Gastrocnemius medialis (tissue), 4 donors: ENCODE data around the gene ODAM. TPM values are rescaled to one million over a fixed set of nuclear protein-coding genes. Genes with fewer than 3 reads are reported as not detected.

Experiments used
- ATAC-seq, 2 donors: fragments of 150-250 bp; one replicate each; pipeline ENCODE4 v1.9.1; 2016
- DNase-seq, 2 donors: peaks; one replicate each; pipeline ENCODE4 v3.0.0-alpha.2; 2019
- H3K27ac ChIP-seq, 4 donors: fragments of 200-600 bp; sonication (generic); 1 replicate in 1 of 4; 2 replicates in 3 of 4; pipeline ENCODE4 v1.5.1; 2016 to 2018; ENCODE audit warnings: mild to moderate bottlenecking in 2 of 4, moderate library complexity in 1 of 4
- H3K27me3 ChIP-seq, 3 donors: fragments of 200-600 bp; sonication (generic) in 2 of 3; 1 replicate in 1 of 3; 2 replicates in 2 of 3; pipeline versions ENCODE4 v1.5.1 to v1.6.0; 2016 to 2019; ENCODE audit warnings: mild to moderate bottlenecking in 1 of 3, moderate library complexity in 1 of 3
- H3K36me3 ChIP-seq, 2 donors: fragments of 200-600 bp; sonication (generic) in 1 of 2; one replicate each; pipeline ENCODE4 v1.5.1; 2017 to 2018
- H3K4me1 ChIP-seq, 2 donors: fragments of 200-600 bp; sonication (generic) in 1 of 2; one replicate each; pipeline ENCODE4 v1.5.1; 2016 to 2017; ENCODE audit warnings: mild to moderate bottlenecking in 2 of 2
- H3K4me3 ChIP-seq, 4 donors: fragments of 200-600 bp; sonication (generic) in 3 of 4; 1 replicate in 1 of 4; 2 replicates in 3 of 4; pipeline ENCODE4 v1.5.1; 2016 to 2019; ENCODE audit warnings: mild to moderate bottlenecking in 2 of 4
- H3K9me3 ChIP-seq, 3 donors: fragments of 200-600 bp; sonication (generic) in 2 of 3; 1 replicate in 1 of 3; 2 replicates in 2 of 3; pipeline ENCODE4 v1.5.1; 2016 to 2019
- POLR2A ChIP-seq, 2 donors: fragments of 450-650 bp; IDR thresholded peaks; one replicate each; pipeline ENCODE4 v1.6.1; 2017; ENCODE audit warnings: antibody characterized with exemption in 2 of 2, mild to moderate bottlenecking in 2 of 2, moderate library complexity in 2 of 2
- in situ Hi-C, 4 donors: fragments of 200-750 bp; cut with MboI; loops; one replicate each; pipeline versions ENCODE4 v1.15.0 to v1.8.0; 2017; ENCODE audit warnings: low sequenced_read_pairs in 4 of 4
- intact Hi-C: fragments of 100-400 bp; cut with DNase I; formaldehyde crosslinking; loops from one replicate; pipeline ENCODE4 v1.15.1; 2023; ENCODE audit warnings: low total_unique reads
- total RNA-seq, 4 donors: library from RNA; depleted of rRNA; stranded (reverse); fragments of >200 nt; gene quantifications; one replicate each; pipeline versions ENCODE4 v1.1.0 to v1.2.3, GENCODE V29; 2016
- TF ChIP-seq, protein P1 (sequence below), 5 experiments: fragments of 450-650 bp in 3 of 5; fragments of 200-600 bp in 2 of 5; sonication (generic) in 2 of 5; IDR thresholded peaks in 4 of 5; conservative IDR thresholded peaks in 1 of 5; 1 replicate in 4 of 5; 2 replicates in 1 of 5; pipeline ENCODE4 v1.5.1; 2016 to 2019; ENCODE audit warnings: antibody characterized with exemption in 5 of 5, mild to moderate bottlenecking in 3 of 5, moderate library complexity in 3 of 5

Gene ODAM
- total RNA-seq, 4 donors from 2014 or later, result not detected

DNA sequence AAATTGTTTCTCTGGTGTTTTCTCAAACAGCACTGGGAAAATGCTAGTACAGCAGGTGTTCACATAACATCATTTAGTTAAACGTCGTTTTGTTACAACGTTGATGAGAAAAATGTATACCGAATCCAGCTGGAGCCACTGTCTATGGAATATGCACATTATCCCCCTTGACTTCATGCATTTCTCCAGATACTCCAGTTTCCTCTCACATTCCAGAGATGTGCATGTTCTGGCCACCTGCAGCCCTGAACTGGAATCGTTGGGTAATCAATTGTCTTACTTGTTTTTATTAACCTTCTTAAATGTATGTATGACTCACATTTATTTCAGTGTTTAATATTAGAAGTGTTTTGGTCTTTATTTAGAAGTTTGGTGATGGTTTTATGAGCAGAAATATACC lies 18.4 kb upstream of the ODAM start:
- Histone ChIP-seq H3K4me3 (no peak overlapping the region), H3K27me3 (no peaks in the 10 kb centered on the region), H3K36me3 (no peaks in the 10 kb centered on the region), H3K9me3 (no peaks in the 10 kb centered on the region), H3K27ac (no peak overlapping the region), H3K4me1 (no peaks in the 10 kb centered on the region)
- in situ Hi-C loops (no loop called here), intact Hi-C loops (no loop called here)
- ATAC-seq, result no peak
- TF ChIP-seq, protein P1, sequence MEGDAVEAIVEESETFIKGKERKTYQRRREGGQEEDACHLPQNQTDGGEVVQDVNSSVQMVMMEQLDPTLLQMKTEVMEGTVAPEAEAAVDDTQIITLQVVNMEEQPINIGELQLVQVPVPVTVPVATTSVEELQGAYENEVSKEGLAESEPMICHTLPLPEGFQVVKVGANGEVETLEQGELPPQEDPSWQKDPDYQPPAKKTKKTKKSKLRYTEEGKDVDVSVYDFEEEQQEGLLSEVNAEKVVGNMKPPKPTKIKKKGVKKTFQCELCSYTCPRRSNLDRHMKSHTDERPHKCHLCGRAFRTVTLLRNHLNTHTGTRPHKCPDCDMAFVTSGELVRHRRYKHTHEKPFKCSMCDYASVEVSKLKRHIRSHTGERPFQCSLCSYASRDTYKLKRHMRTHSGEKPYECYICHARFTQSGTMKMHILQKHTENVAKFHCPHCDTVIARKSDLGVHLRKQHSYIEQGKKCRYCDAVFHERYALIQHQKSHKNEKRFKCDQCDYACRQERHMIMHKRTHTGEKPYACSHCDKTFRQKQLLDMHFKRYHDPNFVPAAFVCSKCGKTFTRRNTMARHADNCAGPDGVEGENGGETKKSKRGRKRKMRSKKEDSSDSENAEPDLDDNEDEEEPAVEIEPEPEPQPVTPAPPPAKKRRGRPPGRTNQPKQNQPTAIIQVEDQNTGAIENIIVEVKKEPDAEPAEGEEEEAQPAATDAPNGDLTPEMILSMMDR (IDR thresholded peaks at IDR 0.05 in 4 of 5, conservative IDR thresholded peaks at IDR 0.05 in 1 of 5), result no peak
- TF ChIP-seq POLR2A (IDR thresholded peaks at IDR 0.05), result no peak
- DNase-seq, result no peak

DNA sequence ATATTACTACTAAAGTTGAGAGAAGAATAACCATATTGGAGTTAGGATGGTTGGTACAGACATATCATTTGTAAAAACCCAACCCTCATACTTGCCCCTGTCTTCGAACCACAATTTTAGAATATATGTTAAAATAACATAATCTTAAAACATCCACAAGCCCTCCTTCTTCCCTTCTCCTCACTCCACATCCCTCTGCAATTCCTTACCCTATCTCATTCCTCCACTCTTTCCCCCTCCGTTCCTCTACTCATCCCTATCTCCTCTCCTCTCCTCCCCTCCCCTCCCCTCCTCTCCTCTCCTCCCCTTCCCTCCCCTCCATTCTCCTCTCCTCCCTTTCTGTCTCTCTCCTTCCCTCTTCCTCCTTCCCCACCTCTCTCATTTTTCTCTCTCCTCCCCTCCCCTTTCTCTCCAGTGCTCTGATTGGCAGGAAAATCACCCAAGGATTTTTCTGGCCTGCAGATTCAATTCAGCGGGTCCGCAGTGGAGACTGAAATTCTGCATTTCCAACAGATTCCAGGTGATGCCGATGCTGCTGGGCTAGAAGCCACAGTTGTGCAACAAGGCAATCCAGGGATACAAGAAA lies 17.4 kb upstream of the ODAM start:
- Histone ChIP-seq H3K4me3 (no peak overlapping the region), H3K27me3 (no peaks in the 10 kb centered on the region), H3K36me3 (no peaks in the 10 kb centered on the region), H3K9me3 (no peaks in the 10 kb centered on the region), H3K4me1 (no peaks in the 10 kb centered on the region), H3K27ac (no peak overlapping the region)
- in situ Hi-C loops, result no loop called here
- no peak for TF ChIP-seq POLR2A (IDR thresholded peaks at IDR 0.05)
- TF ChIP-seq, protein P1 (IDR thresholded peaks at IDR 0.05 in 4 of 5, conservative IDR thresholded peaks at IDR 0.05 in 1 of 5), result no peak
- DNase-seq (no peak), ATAC-seq (no peak)
- intact Hi-C loops, result no loop called here

GRCh38 chr4:70179811-70180210 lies 15.7 kb upstream of the ODAM start:
- no peaks in the 10 kb centered on the region for H3K4me1 ChIP-seq
- H3K4me3 ChIP-seq, result no peak overlapping the region
- no peak overlapping the region for H3K27ac ChIP-seq
- TF ChIP-seq, protein P1 (IDR thresholded peaks at IDR 0.05 in 4 of 5, conservative IDR thresholded peaks at IDR 0.05 in 1 of 5), result no peak
- TF ChIP-seq POLR2A (IDR thresholded peaks at IDR 0.05), result no peak
- DNase-seq, result no peak
- intact Hi-C loops, result no loop called here
- H3K27me3 ChIP-seq, result no peaks in the 10 kb centered on the region
- H3K9me3 ChIP-seq, result no peaks in the 10 kb centered on the region
- in situ Hi-C loops, result no loop called here
- no peaks in the 10 kb centered on the region for H3K36me3 ChIP-seq
- no peak for ATAC-seq

DNA sequence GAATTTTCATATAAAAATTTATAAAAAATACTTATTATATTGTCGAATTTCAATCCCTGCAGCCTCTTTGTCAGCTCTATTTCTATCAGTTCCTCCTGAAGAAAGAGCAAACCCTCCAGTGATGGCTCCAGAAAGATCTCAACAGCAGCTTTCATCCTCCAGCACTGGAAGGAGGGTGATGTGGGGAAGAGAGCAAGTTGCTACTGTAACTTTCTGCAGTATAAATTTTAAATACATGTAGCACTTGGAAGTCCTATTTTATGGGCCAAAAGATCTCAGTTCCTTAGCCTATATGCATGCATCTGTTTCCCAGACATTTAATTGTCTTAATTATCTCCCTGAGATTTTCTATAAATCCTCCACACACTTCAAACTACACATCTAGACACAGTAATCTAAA lies 13.7 kb upstream of the ODAM start:
- no peak for DNase-seq
- in situ Hi-C loops, result no loop called here
- TF ChIP-seq POLR2A (IDR thresholded peaks at IDR 0.05), result no peak
- TF ChIP-seq, protein P1 (IDR thresholded peaks at IDR 0.05 in 4 of 5, conservative IDR thresholded peaks at IDR 0.05 in 1 of 5), result no peak
- H3K4me1 ChIP-seq, result no peaks in the 10 kb centered on the region
- no peaks in the 10 kb centered on the region for H3K9me3 ChIP-seq
- no peak for ATAC-seq
- H3K36me3 ChIP-seq, result no peaks in the 10 kb centered on the region
- no peaks in the 10 kb centered on the region for H3K27me3 ChIP-seq
- H3K27ac ChIP-seq, result no peak overlapping the region
- intact Hi-C loops, result no loop called here
- no peak overlapping the region for H3K4me3 ChIP-seq
